ENCODE measurements around the gene ACSS1.

Gene ACSS1

DNA sequence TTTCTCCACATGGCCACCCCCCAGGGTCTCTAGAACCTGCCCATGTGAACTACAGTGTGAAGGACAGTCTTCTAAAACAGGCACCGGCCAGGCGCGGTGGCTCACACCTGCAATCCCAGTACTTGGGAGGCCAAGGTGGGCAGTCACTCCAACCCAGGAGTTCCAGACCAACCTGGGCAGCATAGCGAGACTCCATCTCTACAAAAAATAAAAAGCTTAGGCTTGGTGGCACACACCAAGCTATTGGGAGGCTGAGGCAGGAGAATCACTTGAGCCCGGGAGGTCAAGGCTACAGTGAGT lies 13.7 kb downstream of the ACSS1 start:
- H3K79me1 ChIP-seq (ENCODE audit: low read length), result no peaks in the 10 kb centered on the region
- H3K18ac ChIP-seq (ENCODE audit: low read length), result no peak overlapping the region
- no peak overlapping the region for H3K56ac ChIP-seq (ENCODE audit: low read length)
- H3K9ac ChIP-seq (ENCODE audit: low read length), result no peak overlapping the region
- H3K4me2 ChIP-seq (ENCODE audit: low read length), result no peak overlapping the region
- no peaks in the 10 kb centered on the region for H3K36me3 ChIP-seq (ENCODE audit: control insufficient read depth, insufficient read depth, low read length)
- no peak overlapping the region for H2BK120ac ChIP-seq (ENCODE audit: low read depth, low read length)
- H2BK5ac ChIP-seq (ENCODE audit: low read length), result no peak overlapping the region
- H3K27ac ChIP-seq (ENCODE audit: low read depth, low read length), result no peak overlapping the region
- no peaks in the 10 kb centered on the region for H3K79me2 ChIP-seq (ENCODE audit: control insufficient read depth, insufficient read depth, low read length)
- H2BK15ac ChIP-seq (replicated peaks; ENCODE audit: low read depth), result no peak overlapping the region
- no peak overlapping the region for H4K5ac ChIP-seq (ENCODE audit: low read length)
- H3K4ac ChIP-seq (ENCODE audit: low read depth, low read length), result no peak overlapping the region
- H3K27me3 ChIP-seq (ENCODE audit: insufficient read depth, low read length, poor library complexity), result no peaks in the 10 kb centered on the region
- no peak for DNase-seq
- H2AK5ac ChIP-seq (ENCODE audit: low read length), result no peak overlapping the region
- H3K23ac ChIP-seq (ENCODE audit: low read length), result no peak overlapping the region
- no peak overlapping the region for H3K4me3 ChIP-seq (ENCODE audit: low read length)
- H4K8ac ChIP-seq (ENCODE audit: low read depth, low read length), result no peak overlapping the region
- no CpG with 5 or more reads among the region's 5 CpGs for WGBS (ENCODE audit: extremely low coverage, insufficient coverage, low lambda C conversion rate)
- no peaks in the 10 kb centered on the region for H3K4me1 ChIP-seq (ENCODE audit: control insufficient read depth, low read depth, low read length)

DNA sequence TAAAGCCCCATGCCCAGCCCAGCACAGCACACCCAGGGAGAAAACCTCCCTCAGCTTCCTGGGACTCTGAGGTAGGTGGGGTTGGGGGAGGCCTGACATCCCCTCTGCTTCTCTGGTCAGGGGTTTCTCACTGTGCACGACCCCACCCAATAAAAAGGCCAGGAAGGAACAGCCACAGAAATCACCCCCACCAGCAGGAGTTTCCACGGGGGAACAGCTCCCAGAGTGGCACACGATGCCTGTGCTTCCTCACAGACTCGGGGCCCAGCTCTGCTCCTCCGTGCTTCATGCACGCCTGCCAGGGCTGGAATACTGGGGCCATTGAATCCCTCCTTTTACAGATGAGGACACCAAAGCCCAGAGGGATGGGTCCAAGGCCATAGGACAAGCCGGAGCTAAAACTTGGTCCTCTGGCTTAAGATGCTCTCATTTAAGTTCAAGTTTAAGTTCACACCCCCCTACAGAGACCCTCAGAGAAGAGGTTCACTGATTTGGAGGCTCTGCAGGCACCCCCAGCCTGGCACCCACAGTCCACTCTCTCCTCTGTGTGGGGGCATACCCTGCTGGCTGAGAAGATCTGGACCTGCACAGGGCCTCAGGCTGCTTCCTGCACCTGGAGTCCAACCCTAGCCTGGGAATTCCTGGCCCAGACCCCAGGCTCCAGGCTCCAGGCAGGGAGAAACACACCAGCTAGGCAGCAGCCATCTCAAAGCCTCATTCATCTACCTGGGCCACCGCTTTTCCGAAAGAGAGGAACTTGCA lies 14.3 kb downstream of the ACSS1 start:
- Histone ChIP-seq H3K4ac (ENCODE audit: low read depth, low read length) (no peak overlapping the region), H4K5ac (ENCODE audit: low read length) (no peak overlapping the region), H3K56ac (ENCODE audit: low read length) (no peak overlapping the region), H3K9ac (ENCODE audit: low read length) (no peak overlapping the region), H3K23ac (ENCODE audit: low read length) (no peak overlapping the region), H2AK5ac (ENCODE audit: low read length) (no peak overlapping the region), H4K8ac (ENCODE audit: low read depth, low read length) (no peak overlapping the region), H2BK15ac (replicated peaks; ENCODE audit: low read depth) (no peak overlapping the region), H3K79me1 (ENCODE audit: low read length) (no peaks in the 10 kb centered on the region), H3K36me3 (ENCODE audit: control insufficient read depth, insufficient read depth, low read length) (no peaks in the 10 kb centered on the region), H3K27ac (ENCODE audit: low read depth, low read length) (no peak overlapping the region), H2BK120ac (ENCODE audit: low read depth, low read length) (no peak overlapping the region), H3K4me1 (ENCODE audit: control insufficient read depth, low read depth, low read length) (no peaks in the 10 kb centered on the region), H3K79me2 (ENCODE audit: control insufficient read depth, insufficient read depth, low read length) (no peaks in the 10 kb centered on the region), H3K4me2 (ENCODE audit: low read length) (no peak overlapping the region), H3K4me3 (ENCODE audit: low read length) (no peak overlapping the region), H3K27me3 (ENCODE audit: insufficient read depth, low read length, poor library complexity) (no peaks in the 10 kb centered on the region), H2BK5ac (ENCODE audit: low read length) (no peak overlapping the region), H3K18ac (ENCODE audit: low read length) (no peak overlapping the region)
- DNase-seq, result no peak
- WGBS (ENCODE audit: extremely low coverage, insufficient coverage, low lambda C conversion rate), result no CpG with 5 or more reads among the region's 9 CpGs

DNA sequence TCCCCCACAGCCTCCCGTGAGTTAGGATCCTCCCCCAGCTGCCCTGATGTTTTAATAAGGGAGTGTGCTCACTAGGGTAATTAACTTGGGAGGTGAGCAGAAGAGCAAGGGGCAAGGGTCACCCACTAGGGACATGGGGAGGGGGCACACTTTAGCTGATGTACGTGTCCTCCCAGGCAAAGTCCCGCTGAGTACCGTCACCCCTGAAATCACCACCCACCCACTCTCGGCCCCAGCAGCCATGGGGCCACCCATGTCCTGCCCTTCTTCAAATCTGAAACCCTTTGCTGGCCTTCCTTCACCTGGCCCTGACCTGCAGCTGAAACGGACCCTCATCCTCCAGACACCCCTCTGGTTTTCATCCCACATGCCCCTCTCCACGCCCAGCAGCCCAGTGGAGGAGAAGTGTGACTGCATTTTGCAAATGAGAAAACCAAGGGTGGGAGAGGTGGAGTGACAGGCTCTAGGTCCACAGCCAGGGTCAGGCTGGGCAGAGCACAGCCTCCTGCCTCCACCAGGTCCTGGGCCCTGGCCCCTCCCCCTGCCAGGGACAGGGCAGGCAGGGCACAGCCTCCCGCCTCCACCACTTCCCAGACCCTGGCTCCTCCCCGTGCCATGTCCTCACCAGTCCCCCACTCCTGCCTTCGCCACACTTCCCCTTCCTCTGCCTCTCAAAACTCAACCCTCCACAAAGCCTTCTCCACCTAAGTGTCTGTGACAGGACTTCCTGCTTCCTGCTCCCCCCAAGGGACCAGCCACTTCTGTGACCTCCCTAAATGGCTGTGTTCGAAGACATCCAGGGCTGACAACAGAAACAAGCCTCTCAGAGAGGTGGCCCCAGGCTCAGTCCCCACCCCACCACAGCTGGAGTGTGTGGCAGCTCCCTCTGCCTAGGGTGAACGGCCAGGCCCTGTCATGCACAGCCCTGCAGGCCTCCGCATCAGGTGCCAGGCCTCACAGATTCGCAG lies 15.1 kb downstream of the ACSS1 start:
- no peak overlapping the region for H3K4me3 ChIP-seq (ENCODE audit: low read length)
- H2AK5ac ChIP-seq (ENCODE audit: low read length), result no peak overlapping the region
- no peak overlapping the region for H3K18ac ChIP-seq (ENCODE audit: low read length)
- no peak overlapping the region for H3K4ac ChIP-seq (ENCODE audit: low read depth, low read length)
- no peak overlapping the region for H2BK5ac ChIP-seq (ENCODE audit: low read length)
- no peak overlapping the region for H3K27ac ChIP-seq (ENCODE audit: low read depth, low read length)
- H4K8ac ChIP-seq (ENCODE audit: low read depth, low read length), result no peak overlapping the region
- H2BK15ac ChIP-seq (replicated peaks; ENCODE audit: low read depth), result no peak overlapping the region
- H3K79me1 ChIP-seq (ENCODE audit: low read length), result no peaks in the 10 kb centered on the region
- no peak overlapping the region for H3K4me2 ChIP-seq (ENCODE audit: low read length)
- H2BK120ac ChIP-seq (ENCODE audit: low read depth, low read length), result no peak overlapping the region
- H3K9ac ChIP-seq (ENCODE audit: low read length), result no peak overlapping the region
- H3K56ac ChIP-seq (ENCODE audit: low read length), result no peak overlapping the region
- H4K5ac ChIP-seq (ENCODE audit: low read length), result no peak overlapping the region
- no peak overlapping the region for H3K23ac ChIP-seq (ENCODE audit: low read length)
- no peaks in the 10 kb centered on the region for H3K4me1 ChIP-seq (ENCODE audit: control insufficient read depth, low read depth, low read length)
- DNase-seq, result no peak
- no peaks in the 10 kb centered on the region for H3K36me3 ChIP-seq (ENCODE audit: control insufficient read depth, insufficient read depth, low read length)
- no peaks in the 10 kb centered on the region for H3K79me2 ChIP-seq (ENCODE audit: control insufficient read depth, insufficient read depth, low read length)
- H3K27me3 ChIP-seq (ENCODE audit: insufficient read depth, low read length, poor library complexity), result no peaks in the 10 kb centered on the region
- no CpG with 5 or more reads among the region's 14 CpGs for WGBS (ENCODE audit: extremely low coverage, insufficient coverage, low lambda C conversion rate)

DNA sequence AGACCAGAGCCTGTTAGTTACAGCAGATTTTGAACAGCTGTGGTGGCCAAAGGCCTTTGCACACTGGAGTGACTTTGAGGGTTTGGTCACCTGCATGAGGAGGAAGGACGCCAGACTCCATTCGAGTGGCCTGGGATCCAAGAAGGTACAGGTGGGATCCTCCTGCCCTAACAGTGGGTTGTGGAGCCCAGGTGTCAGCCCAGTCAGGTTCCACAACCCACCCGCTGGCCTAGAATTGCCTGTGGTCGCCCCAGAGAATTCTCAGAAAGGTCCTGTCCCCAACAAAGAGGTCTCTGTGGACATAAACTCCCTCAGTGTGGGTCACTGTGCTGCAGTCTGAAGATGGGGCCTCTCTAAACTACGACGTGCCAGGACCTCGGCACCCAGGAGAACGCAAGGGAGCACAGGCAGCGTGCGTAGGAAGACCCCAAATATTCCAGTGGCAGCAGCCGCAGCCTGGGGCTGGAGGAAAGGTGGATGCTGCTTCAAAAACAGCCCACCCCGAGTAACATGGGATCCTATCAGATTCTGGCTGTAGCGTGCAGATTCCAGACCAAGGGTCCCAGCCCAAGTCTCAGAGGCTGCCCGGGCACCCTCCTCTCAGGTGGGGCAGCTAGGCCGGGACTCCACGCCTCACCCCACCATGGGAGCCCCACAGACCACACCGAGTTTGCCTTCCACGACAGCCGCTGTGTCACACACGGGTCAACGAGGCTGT lies 16.0 kb downstream of the ACSS1 start:
- Histone ChIP-seq H3K4me1 (ENCODE audit: control insufficient read depth, low read depth, low read length) (no peaks in the 10 kb centered on the region), H2BK120ac (ENCODE audit: low read depth, low read length) (no peak overlapping the region)
- DNase-seq, result no peak

DNA sequence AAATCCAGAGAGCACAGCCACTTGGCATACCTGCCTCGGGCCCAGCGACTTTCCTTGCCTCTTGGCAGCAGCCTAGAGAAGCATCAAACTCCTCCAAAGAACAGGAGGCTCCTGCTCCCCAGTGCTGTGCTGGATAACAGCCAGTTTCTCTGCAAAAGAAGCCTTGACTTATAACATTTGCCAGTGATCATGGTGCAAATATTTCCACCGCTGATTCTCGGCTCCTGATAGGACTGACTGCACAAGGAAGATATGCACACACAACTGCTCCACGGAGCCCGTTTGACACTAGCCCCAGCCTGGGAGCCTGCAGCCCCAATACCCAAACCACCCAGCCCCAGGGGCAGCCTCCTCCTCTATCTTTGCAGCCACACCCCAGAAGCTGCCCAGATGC lies 17.5 kb downstream of the ACSS1 start:
- Histone ChIP-seq H4K5ac (ENCODE audit: low read length) (no peak overlapping the region), H2BK15ac (replicated peaks; ENCODE audit: low read depth) (no peak overlapping the region), H3K4me1 (ENCODE audit: control insufficient read depth, low read depth, low read length) (no peaks in the 10 kb centered on the region), H2BK5ac (ENCODE audit: low read length) (no peak overlapping the region), H3K36me3 (ENCODE audit: control insufficient read depth, insufficient read depth, low read length) (no peaks in the 10 kb centered on the region), H3K4ac (ENCODE audit: low read depth, low read length) (no peak overlapping the region), H2AK5ac (ENCODE audit: low read length) (no peak overlapping the region), H3K79me1 (ENCODE audit: low read length) (no peaks in the 10 kb centered on the region), H3K18ac (ENCODE audit: low read length) (no peak overlapping the region), H3K4me3 (ENCODE audit: low read length) (no peak overlapping the region), H3K27ac (ENCODE audit: low read depth, low read length) (no peak overlapping the region), H3K23ac (ENCODE audit: low read length) (no peak overlapping the region), H3K27me3 (ENCODE audit: insufficient read depth, low read length, poor library complexity) (no peaks in the 10 kb centered on the region), H2BK120ac (ENCODE audit: low read depth, low read length) (no peak overlapping the region), H3K79me2 (ENCODE audit: control insufficient read depth, insufficient read depth, low read length) (no peaks in the 10 kb centered on the region), H3K4me2 (ENCODE audit: low read length) (no peak overlapping the region), H4K8ac (ENCODE audit: low read depth, low read length) (no peak overlapping the region), H3K9ac (ENCODE audit: low read length) (no peak overlapping the region), H3K56ac (ENCODE audit: low read length) (no peak overlapping the region)
- WGBS (ENCODE audit: extremely low coverage, insufficient coverage, low lambda C conversion rate), result no CpG with 5 or more reads among the region's 6 CpGs
- no peak for DNase-seq

More for the DNA sequence above, 16.0 kb downstream of the ACSS1 start:
- no peak overlapping the region for H3K18ac ChIP-seq (ENCODE audit: low read length)
- H2AK5ac ChIP-seq (ENCODE audit: low read length), result no peak overlapping the region
- no peaks in the 10 kb centered on the region for H3K27me3 ChIP-seq (ENCODE audit: insufficient read depth, low read length, poor library complexity)
- no peak overlapping the region for H3K23ac ChIP-seq (ENCODE audit: low read length)
- H3K36me3 ChIP-seq (ENCODE audit: control insufficient read depth, insufficient read depth, low read length), result no peaks in the 10 kb centered on the region
- no peak overlapping the region for H3K56ac ChIP-seq (ENCODE audit: low read length)
- no peak overlapping the region for H3K4me3 ChIP-seq (ENCODE audit: low read length)
- no peak overlapping the region for H3K27ac ChIP-seq (ENCODE audit: low read depth, low read length)
- no peak overlapping the region for H3K9ac ChIP-seq (ENCODE audit: low read length)
- no peaks in the 10 kb centered on the region for H3K79me2 ChIP-seq (ENCODE audit: control insufficient read depth, insufficient read depth, low read length)
- H3K4me2 ChIP-seq (ENCODE audit: low read length), result no peak overlapping the region
- H3K4ac ChIP-seq (ENCODE audit: low read depth, low read length), result no peak overlapping the region
- no peak overlapping the region for H2BK5ac ChIP-seq (ENCODE audit: low read length)
- no peak overlapping the region for H4K8ac ChIP-seq (ENCODE audit: low read depth, low read length)
- H4K5ac ChIP-seq (ENCODE audit: low read length), result no peak overlapping the region
- WGBS (ENCODE audit: extremely low coverage, insufficient coverage, low lambda C conversion rate), result no CpG with 5 or more reads among the region's 21 CpGs
- no peaks in the 10 kb centered on the region for H3K79me1 ChIP-seq (ENCODE audit: low read length)
- H2BK15ac ChIP-seq (replicated peaks; ENCODE audit: low read depth), result no peak overlapping the region

All from mesendoderm (in vitro differentiated cells).